Stimulated activated CD4-positive, alpha-beta T cell treated with anti-CD3 and anti-CD28 coated beads, Interleukin-4, amount 100 ng/mL, for 4 hours (primary cell): Measurements from ENCODE around the gene OR5K2.

Source experiments
- DNase-seq, 2 experiments: peaks; one replicate each; pipeline ENCODE4 v3.0.0-alpha.2; 2020

OR5K2 gene

DNA sequence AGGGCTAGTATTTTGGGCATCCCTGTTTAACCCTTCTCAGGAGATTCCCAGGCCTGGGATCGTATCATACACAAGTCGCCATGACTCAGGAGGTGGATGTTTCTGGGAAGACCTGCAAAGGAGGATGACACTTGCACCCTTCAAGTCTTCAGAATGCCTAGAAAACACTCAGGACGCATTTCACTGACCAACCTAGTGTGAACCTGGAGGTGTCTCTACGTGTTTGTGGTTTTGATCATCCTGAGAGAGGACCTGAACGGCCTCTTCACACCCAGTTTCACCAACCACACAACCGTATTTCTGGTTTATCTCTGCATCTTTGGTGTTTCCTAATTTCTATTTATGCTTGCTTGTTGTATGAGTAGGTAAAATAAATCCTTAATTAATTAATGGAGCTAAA lies 28.0 kb downstream of the OR5K2 start:
- DNase-seq: no peak

DNA sequence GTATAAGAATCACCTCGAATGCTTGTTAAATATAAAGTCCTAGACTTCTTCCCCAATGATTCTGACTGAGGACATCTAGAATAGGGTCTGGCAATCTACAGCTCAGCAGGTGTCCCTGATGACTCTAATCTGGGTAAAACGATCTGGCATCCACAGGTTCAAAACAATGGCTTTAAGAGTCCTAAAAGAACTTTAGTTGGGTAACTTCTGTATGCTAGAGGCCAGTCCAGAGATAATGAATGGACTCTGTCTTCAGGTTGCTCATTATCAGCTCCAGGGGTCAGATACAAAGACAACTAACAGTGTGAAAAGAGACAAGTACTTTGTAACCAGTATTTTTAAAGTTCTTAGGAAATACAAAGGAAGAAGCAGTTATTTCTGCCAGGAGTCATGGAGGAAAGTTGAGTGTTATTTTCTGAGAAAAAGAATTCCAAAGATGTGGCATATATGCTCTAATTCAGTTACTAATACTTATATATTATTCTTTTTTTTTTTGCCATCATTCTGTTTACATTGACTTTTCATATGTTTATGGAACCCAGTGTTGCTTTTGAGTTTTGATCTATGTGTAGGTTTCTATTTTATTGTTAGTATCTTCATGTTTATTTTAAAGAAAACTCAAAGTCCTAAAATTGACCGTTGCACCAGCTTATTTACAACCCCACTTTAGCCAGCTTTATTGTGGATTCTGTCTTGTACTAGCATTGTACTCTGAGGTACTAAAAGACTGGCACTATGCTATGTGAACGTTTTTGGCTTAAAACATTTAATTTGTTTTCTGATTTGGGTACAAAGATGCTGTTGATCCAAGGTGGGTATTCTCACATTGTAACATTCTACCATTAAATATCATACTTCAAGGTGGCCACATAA lies 31.2 kb downstream of the OR5K2 start:
- DNase-seq: no peak

DNA sequence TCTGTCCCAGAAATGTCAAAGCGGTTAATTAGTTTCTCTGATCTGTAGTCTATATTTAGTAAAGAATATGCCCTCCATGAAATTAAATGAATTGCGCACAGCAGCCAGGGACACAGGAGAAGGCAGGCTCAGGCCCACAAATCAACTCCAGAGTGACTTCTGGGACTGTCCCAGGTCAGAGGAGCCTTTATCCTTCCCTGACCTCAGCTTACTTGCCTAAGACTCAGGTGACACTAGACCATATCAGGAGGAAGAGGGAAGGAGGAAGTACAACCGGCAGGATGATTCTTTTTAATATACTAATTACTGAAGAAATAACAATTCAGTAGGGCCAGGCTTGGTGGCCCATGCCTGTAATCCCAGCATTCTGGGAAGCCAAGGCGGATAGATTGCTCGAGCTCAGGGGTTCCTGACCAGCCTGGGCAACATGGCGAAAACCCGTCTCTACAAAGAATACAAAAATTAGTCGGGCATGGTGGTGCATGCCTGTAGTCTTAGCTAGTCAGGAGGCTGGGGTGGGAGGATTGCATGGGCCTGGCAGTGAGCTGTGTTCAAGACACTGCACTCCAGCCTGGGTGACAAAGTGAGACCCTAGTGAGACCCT lies 32.5 kb downstream of the OR5K2 start:
- no peak for DNase-seq

DNA sequence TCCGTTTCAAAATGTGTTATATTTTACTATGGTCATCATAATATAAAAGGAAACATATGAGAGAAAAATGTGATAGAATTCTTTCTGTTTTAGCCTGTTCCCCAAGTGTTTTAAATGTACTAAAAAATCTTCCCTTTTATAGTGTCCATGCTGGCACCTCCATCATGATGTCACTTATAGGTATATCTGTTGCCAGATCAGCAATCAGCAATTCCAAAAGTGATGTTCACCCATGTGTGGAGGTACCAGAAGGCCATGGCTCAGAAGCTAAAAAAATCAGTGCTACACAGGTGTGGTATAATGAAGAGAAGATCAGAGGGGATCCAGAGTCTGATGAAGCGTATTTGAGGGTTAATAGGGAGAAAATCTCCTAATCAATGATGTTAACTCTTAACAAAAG lies 33.2 kb downstream of the OR5K2 start:
- DNase-seq: no peak

DNA sequence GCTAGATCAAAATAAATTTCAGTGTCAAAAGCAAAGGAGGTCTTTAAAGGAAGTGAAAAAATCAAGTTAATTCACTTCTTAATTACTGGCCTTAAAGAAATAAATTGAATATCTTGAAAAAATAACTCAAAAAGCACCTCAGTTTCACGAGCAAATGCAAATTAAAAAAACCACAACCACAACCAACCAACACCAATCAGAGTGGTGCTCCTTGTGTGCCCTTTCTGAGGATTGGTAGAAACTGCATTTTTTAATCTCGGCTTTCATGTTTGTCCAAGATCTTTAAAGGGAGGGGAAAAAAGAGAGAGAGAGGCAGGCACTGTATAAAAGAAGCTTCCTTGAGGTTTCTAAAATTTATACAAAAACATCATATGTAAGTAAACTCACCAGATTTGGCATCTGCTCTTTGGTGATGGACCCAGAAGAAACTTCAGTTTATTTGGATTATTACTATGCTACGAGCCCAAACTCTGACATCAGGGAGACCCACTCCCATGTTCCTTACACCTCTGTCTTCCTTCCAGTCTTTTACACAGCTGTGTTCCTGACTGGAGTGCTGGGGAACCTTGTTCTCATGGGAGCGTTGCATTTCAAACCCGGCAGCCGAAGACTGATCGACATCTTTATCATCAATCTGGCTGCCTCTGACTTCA lies 34.3 kb downstream of the OR5K2 start, which contains the start of gene GPR15:
GPR15 (plus strand) TSS at position 357 of the 653 bp plus-strand sequence; CDS start at position 413, 56 bp downstream.
- DNase-seq: no peak

DNA sequence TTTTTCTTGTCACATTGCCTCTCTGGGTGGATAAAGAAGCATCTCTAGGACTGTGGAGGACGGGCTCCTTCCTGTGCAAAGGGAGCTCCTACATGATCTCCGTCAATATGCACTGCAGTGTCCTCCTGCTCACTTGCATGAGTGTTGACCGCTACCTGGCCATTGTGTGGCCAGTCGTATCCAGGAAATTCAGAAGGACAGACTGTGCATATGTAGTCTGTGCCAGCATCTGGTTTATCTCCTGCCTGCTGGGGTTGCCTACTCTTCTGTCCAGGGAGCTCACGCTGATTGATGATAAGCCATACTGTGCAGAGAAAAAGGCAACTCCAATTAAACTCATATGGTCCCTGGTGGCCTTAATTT lies 34.8 kb downstream of the OR5K2 start:
- DNase-seq: no peak

DNA sequence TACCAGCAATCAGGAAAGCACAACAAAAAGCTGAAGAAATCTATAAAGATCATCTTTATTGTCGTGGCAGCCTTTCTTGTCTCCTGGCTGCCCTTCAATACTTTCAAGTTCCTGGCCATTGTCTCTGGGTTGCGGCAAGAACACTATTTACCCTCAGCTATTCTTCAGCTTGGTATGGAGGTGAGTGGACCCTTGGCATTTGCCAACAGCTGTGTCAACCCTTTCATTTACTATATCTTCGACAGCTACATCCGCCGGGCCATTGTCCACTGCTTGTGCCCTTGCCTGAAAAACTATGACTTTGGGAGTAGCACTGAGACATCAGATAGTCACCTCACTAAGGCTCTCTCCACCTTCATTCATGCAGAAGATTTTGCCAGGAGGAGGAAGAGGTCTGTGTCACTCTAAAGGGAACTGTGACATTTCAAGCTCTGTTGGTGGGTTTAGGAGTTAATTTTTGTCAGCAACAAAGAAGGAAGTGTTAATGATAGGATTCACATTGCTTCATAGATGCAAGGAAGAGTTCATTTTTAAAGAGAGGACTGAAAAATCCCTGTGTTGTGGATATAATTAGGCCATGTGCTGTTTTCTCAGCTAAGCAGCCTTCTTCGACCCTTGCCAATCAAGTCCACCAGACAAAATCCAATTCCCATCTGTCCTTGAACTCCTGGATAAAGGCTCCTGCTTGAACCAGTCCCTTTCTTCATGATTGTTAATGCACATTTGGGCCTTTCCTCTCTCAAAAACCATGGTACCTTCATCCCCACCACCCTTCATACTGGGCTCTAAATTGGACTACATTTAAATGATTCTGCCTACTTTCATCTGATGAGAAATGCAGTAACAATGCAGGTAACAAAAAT lies 35.5 kb downstream of the OR5K2 start:
- no peak for DNase-seq

DNA sequence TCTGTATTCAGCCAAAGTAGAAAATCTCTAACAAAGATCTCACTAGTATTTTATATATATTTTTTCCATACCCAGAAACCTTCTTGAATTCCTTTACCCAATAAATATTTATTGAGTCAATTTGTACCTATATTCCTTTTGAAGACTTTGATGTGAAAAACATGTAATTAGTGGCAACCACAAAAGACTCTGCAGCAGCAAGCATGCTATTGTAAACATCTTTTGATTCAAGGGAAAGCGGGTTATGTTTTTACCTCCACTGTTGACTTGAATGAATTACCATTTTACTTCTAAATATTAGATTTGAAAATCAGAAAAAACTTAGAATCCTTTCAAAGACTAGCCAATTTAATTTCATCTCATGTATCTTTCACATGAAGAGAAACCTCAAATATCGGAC lies 36.7 kb downstream of the OR5K2 start:
- no peak for DNase-seq

DNA sequence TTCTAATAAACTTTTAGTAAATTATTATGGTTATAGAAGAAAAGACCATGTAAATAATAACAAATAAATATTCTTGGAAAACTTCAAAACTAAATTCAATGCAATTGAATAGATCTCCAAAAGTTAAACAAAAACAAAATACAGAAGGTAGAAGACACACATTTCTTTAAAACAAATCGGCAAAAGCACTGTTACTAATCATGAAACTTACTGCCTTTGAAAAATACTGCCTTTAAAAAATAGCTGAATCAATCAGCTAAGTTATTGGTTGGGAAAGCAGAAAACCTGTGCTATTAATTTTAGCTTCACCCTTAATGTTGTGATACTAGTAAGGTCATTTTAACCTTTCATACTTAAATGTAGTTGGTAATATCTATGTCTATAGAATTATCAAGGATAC lies 37.3 kb downstream of the OR5K2 start:
- no peak for DNase-seq

DNA sequence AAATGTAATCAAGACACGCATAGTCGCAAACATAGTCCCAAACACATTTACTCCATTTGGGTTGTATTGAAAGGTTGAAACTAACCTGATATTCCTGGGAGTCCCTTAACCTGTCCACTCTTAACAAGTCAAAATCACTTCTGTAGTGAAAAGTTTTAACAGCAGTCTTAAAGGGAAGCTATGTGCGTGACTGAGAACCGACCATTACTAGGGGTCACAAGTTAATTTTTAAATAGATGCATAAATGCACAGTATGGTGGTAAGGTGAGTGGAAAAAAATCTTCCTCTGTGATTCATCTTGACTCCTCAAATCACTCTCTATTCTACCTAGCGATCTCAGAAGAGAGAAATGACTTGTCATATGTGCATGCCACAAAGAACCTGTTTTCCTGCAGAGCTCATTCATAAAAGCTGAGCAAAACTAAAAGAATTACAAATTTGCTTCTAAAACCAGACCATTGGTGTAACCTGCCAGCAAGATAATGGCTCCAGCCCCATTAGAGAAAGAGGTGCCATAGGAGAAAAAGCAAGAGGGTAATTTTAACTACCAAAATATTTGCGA lies 39.1 kb downstream of the OR5K2 start:
- no peak for DNase-seq

DNA sequence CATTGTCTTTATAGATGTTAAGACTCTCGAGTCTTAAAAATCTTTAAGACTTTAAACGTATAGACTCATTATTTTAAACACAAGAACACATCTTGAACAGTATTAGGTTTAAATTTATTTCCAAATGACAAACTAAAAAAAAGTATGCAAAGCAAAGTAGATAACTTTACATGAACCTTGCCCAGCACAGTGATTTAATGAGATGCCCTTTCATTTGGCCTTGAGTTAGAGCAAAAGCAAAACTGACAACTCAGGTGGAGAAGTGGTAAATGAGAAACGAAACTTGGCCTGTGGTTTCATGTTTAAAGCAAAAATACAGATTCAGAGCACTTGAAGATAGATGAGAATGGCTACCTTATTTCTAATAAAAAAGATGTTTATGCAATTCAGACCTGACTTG lies 42.9 kb downstream of the OR5K2 start:
- DNase-seq: no peak

DNA sequence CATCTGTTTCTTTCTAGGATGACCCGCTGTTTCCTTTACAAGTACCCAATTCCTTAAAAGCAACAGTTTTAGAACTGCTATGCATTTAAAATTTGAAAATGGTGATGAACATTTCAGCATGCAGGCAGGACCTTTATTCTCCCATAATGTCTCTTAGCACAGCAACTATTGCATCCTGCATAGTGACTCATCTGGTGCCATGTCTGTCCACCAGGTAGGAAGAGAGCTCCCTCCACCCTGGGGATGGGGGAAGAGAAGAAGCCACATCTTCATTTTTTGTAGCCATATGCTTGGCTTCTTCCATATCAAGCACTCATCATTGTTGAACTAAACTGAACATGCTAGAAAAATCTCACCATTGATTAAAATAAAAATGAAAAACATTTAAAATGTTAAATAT lies 44.2 kb downstream of the OR5K2 start:
- DNase-seq: no peak

DNA sequence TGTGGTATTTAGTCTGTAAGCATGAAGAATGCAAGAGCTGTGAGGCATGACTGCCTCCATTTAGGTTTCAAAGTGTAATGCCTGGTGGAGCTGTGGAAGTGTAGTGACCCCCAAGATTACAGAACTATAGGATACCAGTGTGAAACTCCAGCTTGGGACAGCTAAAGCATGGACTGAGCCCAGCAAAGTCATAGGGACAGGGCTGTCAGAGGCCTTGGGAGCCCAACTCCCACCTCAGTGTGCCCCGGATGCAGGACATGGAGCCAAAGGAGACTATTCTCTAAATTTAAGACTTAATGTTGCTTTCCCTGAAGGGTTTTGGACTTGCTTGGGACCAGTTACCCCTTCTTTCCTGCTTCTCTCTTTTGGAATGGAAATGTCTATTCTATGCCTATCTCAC lies 45.1 kb downstream of the OR5K2 start:
- no peak for DNase-seq

DNA sequence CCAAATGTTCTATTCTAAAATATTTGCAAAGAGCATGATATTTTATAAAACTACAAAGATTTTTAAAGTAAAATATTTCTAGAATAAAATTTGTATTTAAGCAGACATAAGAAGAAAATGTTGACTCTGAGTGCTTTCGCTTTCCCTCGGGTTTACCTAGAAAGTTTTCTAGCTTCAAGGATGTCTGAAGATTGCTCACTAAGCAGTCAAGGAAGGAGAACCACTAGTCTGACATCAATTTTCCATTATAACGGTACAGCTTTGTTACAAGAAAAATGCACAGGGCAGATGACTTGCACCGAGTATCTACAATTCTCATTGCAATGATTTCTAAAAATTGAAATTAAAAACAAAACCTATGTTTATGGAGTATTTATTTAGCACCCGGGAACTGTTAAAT lies 48.5 kb downstream of the OR5K2 start:
- no peak for DNase-seq
